Suprapubic skin (tissue), 4 donors: ENCODE data around the gene MED7.

Experiments used
- POLR2A ChIP-seq, 2 donors: fragments of 450-650 bp; IDR thresholded peaks; one replicate each; pipeline ENCODE4 v1.6.1; 2017; ENCODE audit warnings: antibody characterized with exemption in 2 of 2, mild to moderate bottlenecking in 2 of 2, moderate library complexity in 2 of 2
- POLR2AphosphoS5 ChIP-seq, 3 donors: sonication (generic); formaldehyde crosslinking; IDR thresholded peaks; one replicate each; pipeline ENCODE4 v1.6.1; 2017; ENCODE audit warnings: antibody characterized with exemption in 3 of 3
- TF ChIP-seq, protein P1 (sequence below), 2 donors: fragments of 200-600 bp in 1 of 2; fragments of 450-650 bp in 1 of 2; sonication (generic) in 1 of 2; IDR thresholded peaks; one replicate each; pipeline ENCODE4 v1.5.1; 2016 to 2019; ENCODE audit warnings: antibody characterized with exemption in 2 of 2, mild to moderate bottlenecking in 1 of 2, moderate library complexity in 1 of 2

DNA sequence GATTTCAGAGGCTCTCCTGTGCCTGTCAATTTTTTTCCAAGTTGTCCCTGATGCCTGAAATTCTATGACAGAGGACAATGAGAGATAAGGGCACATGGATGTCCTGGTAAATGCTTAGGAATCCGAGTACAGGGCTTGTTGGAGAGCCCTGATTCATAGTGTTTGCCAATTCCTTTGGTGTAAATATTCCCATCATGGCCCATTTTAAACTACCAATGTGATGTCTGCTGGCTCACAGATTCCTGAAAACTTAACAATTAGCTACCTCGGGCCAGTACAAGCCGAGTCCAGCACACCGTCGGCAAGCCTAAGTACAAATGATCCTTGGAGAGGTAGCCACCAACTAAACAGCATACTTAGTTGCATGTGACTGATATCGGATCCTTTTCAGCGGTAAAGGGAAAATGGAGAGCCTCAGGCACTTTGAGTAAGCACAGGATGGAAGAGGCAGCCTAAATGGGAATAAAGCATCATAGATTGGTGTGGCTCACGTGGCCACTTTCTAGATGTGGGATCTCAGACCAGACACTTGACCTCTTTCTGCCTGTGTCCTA lies 41.5 kb upstream of the MED7 start:
- TF ChIP-seq, protein P1, sequence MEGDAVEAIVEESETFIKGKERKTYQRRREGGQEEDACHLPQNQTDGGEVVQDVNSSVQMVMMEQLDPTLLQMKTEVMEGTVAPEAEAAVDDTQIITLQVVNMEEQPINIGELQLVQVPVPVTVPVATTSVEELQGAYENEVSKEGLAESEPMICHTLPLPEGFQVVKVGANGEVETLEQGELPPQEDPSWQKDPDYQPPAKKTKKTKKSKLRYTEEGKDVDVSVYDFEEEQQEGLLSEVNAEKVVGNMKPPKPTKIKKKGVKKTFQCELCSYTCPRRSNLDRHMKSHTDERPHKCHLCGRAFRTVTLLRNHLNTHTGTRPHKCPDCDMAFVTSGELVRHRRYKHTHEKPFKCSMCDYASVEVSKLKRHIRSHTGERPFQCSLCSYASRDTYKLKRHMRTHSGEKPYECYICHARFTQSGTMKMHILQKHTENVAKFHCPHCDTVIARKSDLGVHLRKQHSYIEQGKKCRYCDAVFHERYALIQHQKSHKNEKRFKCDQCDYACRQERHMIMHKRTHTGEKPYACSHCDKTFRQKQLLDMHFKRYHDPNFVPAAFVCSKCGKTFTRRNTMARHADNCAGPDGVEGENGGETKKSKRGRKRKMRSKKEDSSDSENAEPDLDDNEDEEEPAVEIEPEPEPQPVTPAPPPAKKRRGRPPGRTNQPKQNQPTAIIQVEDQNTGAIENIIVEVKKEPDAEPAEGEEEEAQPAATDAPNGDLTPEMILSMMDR (IDR thresholded peaks at IDR 0.05) = no peak
- TF ChIP-seq POLR2A (IDR thresholded peaks at IDR 0.05) (no peak), POLR2AphosphoS5 (IDR thresholded peaks at IDR 0.05) (no peak)
